Stomach smooth muscle (tissue), 2 donors: ENCODE results near the gene PDZD4.

Source experiments
- H3K27ac ChIP-seq: one replicate; pipeline ENCODE4 v1.7.0; 2013; ENCODE audit warnings: mild to moderate bottlenecking, low read length, inconsistent platforms
- H3K27me3 ChIP-seq, 2 donors: one replicate each; pipeline ENCODE4 v1.7.0; 2013; ENCODE audit warnings: low read length in 2 of 2; ENCODE audit not compliant: insufficient read depth in 2 of 2, control insufficient read depth in 1 of 2
- H3K36me3 ChIP-seq, 2 donors: one replicate each; pipeline ENCODE4 v1.7.0; 2013; ENCODE audit warnings: low read length in 2 of 2; ENCODE audit not compliant: control insufficient read depth in 2 of 2, insufficient read depth in 2 of 2
- H3K4me1 ChIP-seq: one replicate; pipeline ENCODE4 v1.7.0; 2013; ENCODE audit warnings: low read length; ENCODE audit not compliant: control insufficient read depth, insufficient read depth
- H3K4me3 ChIP-seq, 2 donors: one replicate each; pipeline ENCODE4 v1.7.0; 2013; ENCODE audit warnings: low read length in 2 of 2
- H3K9ac ChIP-seq, 2 donors: one replicate each; pipeline ENCODE4 v1.7.0; 2013; ENCODE audit warnings: low read length in 2 of 2, mild to moderate bottlenecking in 1 of 2
- H3K9me3 ChIP-seq, 2 donors: one replicate each; pipeline ENCODE4 v1.7.0; 2013; ENCODE audit warnings: low read length in 2 of 2; ENCODE audit not compliant: control insufficient read depth in 2 of 2
- donor health status: healthy.
- donor health status: Pancreatic carcinoma.

The PDZD4 gene

GRCh38 chrX:153873282-153874084, 43.1 kb upstream of the PDZD4 start:
- peaks cover 8 to 41% of the 10 kb centered on the region in 2 donors for H3K27me3 ChIP-seq

GRCh38 chrX:153871946-153872878, 41.9 kb upstream of the PDZD4 start:
- Histone ChIP-seq H3K4me3 (no peak overlapping the region), H3K36me3 (no peaks in the 10 kb centered on the region), H3K27ac (no peak overlapping the region), H3K27me3 (peaks cover 4 to 32% of the 10 kb centered on the region in 2 donors), H3K9ac (no peak overlapping the region), H3K9me3 (no peaks in the 10 kb centered on the region), H3K4me1 (no peaks in the 10 kb centered on the region)

More at GRCh38 chrX:153873282-153874084, 43.1 kb upstream of the PDZD4 start:
- H3K4me3 ChIP-seq: no peak overlapping the region
- H3K9ac ChIP-seq: no peak overlapping the region
- no peaks in the 10 kb centered on the region for H3K36me3 ChIP-seq
- no peaks in the 10 kb centered on the region for H3K4me1 ChIP-seq
- no peaks in the 10 kb centered on the region for H3K9me3 ChIP-seq
- H3K27ac ChIP-seq: no peak overlapping the region

- Histone ChIP-seq H3K4me1 (no peaks in the 10 kb centered on the region), H3K9ac (no peak overlapping the region), H3K27me3 (peaks cover 4 to 31% of the 10 kb centered on the region in 2 donors), H3K4me3 (no peak overlapping the region), H3K27ac (no peak overlapping the region), H3K36me3 (no peaks in the 10 kb centered on the region), H3K9me3 (no peaks in the 10 kb centered on the region)
These were observed 41.1 kb upstream of the PDZD4 start for GRCh38 chrX:153871451-153871850.

GRCh38 chrX:153870791-153871360, 40.5 kb upstream of the PDZD4 start:
- H3K9ac ChIP-seq: no peak overlapping the region
- no peak overlapping the region for H3K27ac ChIP-seq
- H3K27me3 ChIP-seq: peaks cover 0 to 27% of the 10 kb centered on the region in 2 donors
- no peaks in the 10 kb centered on the region for H3K36me3 ChIP-seq
- no peak overlapping the region for H3K4me3 ChIP-seq
- no peaks in the 10 kb centered on the region for H3K9me3 ChIP-seq
- no peaks in the 10 kb centered on the region for H3K4me1 ChIP-seq

GRCh38 chrX:153870288-153870690, 39.9 kb upstream of the PDZD4 start:
- H3K27me3 ChIP-seq: peaks cover 0 to 27% of the 10 kb centered on the region in 2 donors
- no peaks in the 10 kb centered on the region for H3K36me3 ChIP-seq
- H3K4me1 ChIP-seq: no peaks in the 10 kb centered on the region
- H3K27ac ChIP-seq: no peak overlapping the region
- H3K9me3 ChIP-seq: no peaks in the 10 kb centered on the region
- H3K4me3 ChIP-seq: no peak overlapping the region
- no peak overlapping the region for H3K9ac ChIP-seq

- no peak overlapping the region for H3K4me3 ChIP-seq
- peaks cover 0 to 27% of the 10 kb centered on the region in 2 donors for H3K27me3 ChIP-seq
- no peak overlapping the region for H3K27ac ChIP-seq
These were observed 39.3 kb upstream of the PDZD4 start for GRCh38 chrX:153869473-153870287.

GRCh38 chrX:153868576-153869472, 38.5 kb upstream of the PDZD4 start:
- H3K9ac ChIP-seq: no peak overlapping the region
- H3K27ac ChIP-seq: no peak overlapping the region

More at GRCh38 chrX:153869473-153870287, 39.3 kb upstream of the PDZD4 start:
- H3K9ac ChIP-seq: no peak overlapping the region
- no peaks in the 10 kb centered on the region for H3K4me1 ChIP-seq
- H3K36me3 ChIP-seq: no peaks in the 10 kb centered on the region
- H3K9me3 ChIP-seq: no peaks in the 10 kb centered on the region

GRCh38 chrX:153867671-153868070, 37.3 kb upstream of the PDZD4 start:
- no peaks in the 10 kb centered on the region for H3K9me3 ChIP-seq
- H3K4me3 ChIP-seq: no peak overlapping the region
- H3K27me3 ChIP-seq: peaks cover 0 to 23% of the 10 kb centered on the region in 2 donors
- no peaks in the 10 kb centered on the region for H3K36me3 ChIP-seq
- H3K4me1 ChIP-seq: peaks cover 1% of the 10 kb centered on the region
- no peak overlapping the region for H3K9ac ChIP-seq
- no peak overlapping the region for H3K27ac ChIP-seq

More at GRCh38 chrX:153868576-153869472, 38.5 kb upstream of the PDZD4 start:
- H3K27me3 ChIP-seq: peaks cover 0 to 27% of the 10 kb centered on the region in 2 donors
- no peak overlapping the region for H3K4me3 ChIP-seq
- no peaks in the 10 kb centered on the region for H3K9me3 ChIP-seq
- H3K4me1 ChIP-seq: no peaks in the 10 kb centered on the region
- no peaks in the 10 kb centered on the region for H3K36me3 ChIP-seq

GRCh38 chrX:153867139-153867538, 36.8 kb upstream of the PDZD4 start:
- Histone ChIP-seq H3K9me3 (no peaks in the 10 kb centered on the region), H3K27ac (no peak overlapping the region), H3K9ac (no peak overlapping the region), H3K4me1 (peaks cover 4% of the 10 kb centered on the region), H3K27me3 (peaks cover 0 to 21% of the 10 kb centered on the region in 2 donors), H3K4me3 (no peak overlapping the region), H3K36me3 (no peaks in the 10 kb centered on the region)
